ENCODE results near the gene EP400. TPM values are rescaled to one million over a fixed set of nuclear protein-coding genes. Genes with fewer than 3 reads are reported as not detected.
A peak's percentile ranks its signal among the peaks of the same experiment; 100 is the strongest.

EP400 gene
- polyA plus RNA-seq, 12 donors: 18.0 to 45.3 (median 21.8) TPM; not detected in 1

DNA sequence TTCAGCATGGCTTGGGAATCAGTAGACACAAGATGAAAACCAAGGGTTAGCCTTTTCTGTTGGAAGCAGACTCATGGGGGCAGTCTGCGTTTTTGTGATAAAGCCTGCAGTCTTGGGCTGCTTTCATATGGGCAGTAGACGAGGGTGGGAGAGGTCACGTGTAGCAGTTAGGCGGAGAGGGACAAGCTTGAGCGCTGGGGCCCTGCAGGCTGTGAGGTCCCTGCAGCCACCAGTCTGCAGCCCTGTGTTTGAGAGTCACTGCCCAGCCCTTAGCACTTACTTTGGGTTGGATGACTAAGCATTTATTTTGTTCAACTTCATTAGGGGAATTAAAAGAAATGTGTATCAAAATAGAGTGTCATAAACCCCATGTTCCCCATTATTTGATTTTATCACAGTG lies 37.2 kb downstream of the EP400 start:
- DNase-seq: no peak

DNA sequence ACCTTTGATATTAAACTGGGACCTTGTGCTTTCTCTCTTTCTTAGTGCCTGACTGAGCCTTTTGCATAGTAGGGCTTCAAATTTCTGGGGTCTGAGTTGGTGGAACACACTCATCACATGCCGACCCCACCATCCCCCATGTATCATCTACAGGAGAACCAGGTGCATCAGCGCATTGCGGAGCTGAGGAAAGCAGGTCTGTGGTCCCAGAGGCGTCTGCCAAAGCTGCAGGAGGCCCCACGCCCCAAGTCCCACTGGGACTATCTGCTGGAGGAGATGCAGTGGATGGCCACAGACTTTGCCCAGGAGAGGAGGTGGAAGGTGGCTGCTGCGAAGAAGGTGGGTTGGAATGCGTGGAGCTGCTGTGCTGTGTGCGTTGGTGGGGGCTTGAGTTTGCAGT lies 37.8 kb downstream of the EP400 start:
- no peak for DNase-seq

DNA sequence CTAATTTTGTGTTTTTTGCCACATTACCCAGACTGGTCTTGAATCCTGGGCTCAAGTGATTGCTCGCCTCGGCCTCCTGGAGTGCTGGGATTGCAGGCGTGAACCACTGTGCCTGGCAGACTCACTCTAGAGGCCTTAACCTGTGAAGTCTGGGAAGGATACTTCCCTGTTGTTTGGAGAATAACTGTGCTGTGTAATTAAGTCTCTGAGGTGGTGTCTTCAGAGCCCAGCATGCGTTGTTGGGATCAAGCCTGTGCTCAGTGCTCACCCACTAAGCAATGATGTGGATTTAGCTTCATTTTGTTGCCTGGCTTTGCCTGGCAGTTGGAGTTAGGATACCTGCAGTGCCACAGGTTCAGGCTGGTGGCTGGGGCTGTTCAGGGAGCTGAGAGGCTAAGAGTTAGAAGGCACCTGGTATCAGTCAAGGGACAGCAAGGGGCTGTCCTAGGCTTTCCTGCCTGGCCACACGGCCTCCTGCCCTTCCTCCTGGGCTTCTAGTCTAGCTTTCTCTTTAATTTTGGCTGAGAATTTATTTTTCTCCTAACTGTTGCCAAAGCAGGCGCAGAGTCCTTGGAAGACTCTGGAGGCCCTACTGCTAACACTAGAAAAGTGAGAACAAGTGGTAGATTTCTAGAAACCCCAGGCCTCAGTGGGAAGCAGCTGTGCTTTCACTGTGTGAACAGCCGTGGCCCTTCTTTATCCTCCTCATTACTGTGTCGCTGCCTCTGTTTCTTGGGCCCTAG lies 38.5 kb downstream of the EP400 start:
- peak; percentile 25 for DNase-seq

DNA sequence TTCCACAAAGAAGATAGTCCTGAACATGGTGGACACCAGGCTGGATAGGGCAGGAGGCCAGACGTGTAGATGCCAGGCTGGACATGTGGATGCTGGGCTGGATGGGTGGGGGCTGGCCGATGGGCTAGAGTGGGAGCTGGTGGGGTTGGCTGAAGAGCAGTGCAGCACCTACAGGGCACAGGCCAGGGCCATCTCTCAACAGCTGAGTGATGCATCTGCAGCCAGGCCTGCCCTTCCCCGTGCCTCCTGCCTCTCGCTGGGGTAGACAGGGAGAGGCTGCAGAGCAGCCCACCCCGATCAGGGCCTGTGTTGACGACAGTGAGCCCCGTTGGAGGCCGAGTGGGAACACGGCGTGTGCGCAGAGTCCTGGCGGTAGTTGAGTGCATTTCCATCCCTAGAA lies 39.3 kb downstream of the EP400 start:
- DNase-seq: no peak

DNA sequence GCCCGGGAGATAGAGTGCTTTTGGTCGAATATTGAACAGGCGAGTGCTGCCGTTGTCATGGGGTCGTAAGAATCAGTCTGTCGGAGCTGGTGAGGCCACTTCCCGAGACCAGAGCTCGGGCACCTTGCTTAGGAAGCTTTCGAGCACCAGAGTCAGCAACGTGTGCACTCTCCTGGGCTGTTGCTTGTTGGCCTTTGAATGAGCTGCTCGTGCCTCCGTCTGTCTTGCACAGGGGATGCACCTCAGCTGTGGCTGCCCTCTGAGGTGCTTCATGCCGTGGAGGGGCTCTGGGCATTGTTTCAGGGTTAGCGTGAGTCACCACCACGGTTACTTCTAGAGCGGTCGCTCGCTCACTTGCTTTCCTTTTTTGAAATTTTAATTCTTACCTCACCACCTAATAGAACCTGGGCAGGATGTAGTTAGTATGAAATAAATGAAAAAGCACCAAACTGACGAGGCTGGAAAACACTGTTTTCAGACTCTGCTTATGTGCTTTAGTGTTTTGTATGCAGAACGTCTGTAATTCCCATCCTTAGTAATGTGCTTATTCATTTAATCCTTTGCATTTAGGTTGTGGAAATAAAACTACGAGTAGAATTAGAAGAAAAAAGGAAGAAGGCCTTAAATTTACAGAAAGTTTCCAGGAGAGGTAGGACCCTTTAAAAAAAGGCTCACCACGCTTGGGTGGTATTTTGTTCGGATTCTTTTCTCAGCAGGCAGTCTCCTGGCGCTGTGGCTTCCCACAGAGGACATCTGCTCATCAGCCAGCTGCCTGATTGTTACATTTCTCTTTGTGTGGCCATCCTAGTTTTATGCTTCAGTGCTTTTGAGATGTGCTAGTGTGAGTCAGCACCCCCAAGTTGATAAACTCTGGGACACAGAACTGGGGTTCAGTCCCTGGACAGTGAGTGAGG lies 40.6 kb downstream of the EP400 start:
- no peak for DNase-seq

DNA sequence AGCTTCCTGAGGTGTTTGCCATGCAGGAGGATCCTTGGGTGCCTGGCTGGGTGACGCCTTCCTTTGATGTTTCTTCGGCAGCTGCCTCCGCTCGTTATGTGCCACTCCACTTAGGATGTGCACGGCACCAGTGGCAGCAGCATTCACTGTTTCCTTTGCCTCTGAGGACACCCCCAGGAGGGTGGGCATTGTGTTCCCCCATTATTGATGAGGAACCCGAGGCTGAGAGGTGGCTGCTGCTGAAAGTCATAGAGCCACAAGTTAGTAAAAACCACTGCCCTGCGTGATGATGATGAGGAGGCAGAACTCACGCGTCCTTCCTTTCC lies 41.2 kb downstream of the EP400 start:
- DNase-seq: no peak

DNA sequence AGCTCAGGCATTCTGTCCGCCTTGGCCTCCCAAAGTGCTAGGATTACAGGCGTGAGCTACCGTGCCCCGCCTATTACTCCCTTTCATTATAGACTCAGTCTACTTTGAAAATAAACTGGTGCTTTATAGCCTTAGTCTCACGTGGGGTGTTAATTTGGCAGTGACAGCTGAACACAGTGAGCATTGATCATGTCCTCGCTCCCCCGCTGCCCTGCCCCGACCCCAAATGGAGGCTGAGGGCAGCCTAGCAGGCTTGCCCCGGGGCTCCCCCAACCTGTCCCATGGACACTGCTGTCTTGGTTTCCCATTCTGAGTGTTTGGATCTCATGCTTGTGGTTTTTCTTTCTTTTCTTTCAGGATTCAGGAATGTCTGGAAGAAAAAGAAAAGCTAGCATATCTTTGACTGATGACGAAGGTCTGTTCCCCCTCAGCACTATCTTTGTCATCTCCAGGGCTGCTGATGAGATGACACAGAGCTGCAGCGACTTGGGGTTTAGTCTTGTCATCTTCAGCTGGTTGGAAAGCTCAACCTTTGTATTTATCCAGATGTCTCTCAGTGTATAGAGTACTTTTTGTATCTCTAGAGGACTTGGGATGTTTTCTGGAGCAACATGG lies 42.2 kb downstream of the EP400 start:
- DNase-seq: no peak

DNA sequence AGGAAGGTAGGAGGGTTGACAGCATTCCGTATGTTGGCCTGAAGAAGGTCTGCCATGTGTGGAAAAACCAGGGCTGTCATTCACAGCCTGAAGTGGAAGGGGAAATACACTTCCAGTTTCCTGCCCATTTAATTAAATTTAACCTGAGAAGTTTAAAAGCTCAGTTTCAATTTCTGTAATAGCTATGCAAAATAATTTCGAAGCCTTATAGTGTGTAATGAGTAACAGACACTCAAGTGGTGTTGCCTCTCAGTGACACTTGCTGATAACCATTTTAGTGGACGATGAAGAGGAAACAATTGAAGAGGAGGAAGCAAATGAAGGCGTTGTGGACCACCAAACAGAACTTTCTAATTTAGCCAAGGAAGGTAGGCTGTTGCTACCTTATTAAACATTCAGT lies 44.8 kb downstream of the EP400 start:
- DNase-seq: no peak

DNA sequence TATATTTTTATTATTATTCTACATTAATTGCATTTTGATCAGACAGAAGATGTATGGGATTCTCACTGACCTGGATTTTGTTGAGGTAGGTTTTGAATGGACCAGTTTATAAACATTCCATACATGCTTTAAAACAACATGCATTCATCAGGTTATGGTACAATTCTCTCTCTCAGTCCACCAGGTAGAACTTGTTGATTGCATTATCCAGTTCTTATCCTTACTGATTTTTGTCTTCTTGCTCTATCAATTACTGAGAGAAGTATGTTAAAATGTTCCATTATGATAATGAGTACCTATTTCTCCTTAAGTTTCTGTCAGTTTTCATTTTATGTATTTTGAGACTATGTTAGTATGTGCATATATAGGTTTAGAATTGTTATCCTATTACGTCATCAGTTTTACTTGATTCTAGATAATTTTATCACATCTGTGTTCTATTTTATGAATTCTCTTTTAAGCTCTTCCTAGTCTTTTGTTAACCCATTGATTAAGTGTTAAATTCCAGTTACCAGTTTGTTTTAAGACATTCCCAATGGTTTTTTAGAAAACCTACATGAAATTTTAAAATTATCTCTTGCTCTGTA lies 50.6 kb downstream of the EP400 start:
- DNase-seq: no peak

DNA sequence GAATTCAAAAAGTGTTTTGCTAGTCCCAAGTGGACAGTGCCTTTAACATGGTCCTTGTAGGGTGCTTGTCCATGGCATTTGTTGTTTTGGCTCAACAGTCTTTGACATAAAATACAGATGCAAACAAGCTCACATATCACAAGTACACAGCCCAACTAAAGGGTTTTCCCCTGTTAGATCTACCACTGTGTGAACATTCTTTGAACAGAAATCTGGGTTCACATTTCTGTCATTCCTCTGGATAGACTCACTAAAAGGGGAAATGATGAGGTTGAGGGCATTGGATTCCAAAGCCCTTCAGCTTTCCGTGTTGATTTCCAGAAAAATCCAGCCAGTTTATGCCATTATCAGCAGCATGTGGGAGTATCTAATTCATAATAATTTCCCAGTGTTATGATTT lies 54.1 kb downstream of the EP400 start:
- DNase-seq: no peak

DNA sequence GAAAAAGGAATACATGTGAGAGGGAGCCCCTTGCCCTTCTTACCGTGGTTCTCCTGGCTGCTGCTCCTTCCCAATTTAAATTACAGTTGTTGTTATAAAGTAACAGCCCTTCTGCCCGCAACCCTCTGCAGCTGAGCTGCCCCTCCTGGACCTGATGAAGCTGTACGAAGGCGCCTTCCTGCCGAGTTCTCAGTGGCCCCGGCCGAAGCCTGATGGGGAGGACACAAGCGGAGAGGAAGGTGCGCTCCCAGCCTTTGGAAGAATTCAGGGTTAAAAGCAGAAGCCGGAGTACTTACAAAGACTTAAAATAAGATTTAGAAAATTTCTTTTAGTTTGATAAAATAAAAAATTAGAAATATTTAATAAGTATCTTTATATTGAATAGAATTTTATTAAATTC lies 55.2 kb downstream of the EP400 start:
- no peak for DNase-seq

DNA sequence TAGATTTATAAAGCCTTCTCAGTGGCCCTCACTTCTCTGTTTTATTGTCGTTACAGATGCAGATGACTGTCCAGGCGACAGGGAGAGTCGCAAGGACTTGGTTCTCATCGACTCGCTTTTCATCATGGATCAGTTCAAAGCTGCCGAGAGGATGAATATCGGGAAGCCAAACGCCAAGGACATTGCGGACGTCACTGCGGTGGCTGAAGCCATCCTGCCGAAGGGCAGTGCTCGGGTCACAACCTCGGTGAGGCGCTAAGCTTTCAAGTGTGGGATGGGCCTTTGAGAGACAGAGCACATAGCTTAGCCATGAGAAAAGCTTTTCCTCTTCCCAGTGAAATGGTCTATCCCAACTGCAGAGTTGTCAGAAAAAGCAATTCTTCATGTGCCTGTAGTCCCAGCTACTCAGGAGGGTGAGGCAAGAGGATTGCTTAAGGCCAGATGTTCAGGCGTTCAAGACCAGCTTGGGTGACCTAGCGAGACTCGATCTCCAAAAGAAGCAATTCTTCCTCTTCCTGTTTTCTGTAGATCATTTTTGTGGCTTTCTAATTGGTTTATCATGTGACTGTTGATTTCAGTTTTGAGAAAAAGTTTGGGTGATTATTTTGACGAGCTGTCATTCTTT lies 56.4 kb downstream of the EP400 start:
- DNase-seq: no peak

DNA sequence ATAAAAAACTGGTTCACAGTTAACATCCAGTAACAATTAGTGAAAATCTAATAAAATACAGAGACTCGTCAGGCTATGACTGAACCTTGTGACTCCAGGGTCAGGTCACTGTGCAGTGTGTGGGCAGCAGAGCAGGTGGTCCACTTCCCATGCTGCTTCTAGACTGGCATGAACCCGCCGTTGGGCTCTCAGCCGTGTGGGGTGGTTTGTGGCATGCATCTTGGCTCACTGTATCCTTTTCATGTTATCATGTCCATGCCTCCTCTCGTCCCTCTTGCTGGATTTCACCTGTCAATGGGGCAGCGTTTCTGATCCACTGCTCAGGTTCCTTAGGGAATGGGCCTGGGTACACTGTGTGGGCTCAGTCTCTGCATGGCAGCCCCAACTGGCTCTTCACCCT lies 57.3 kb downstream of the EP400 start:
- DNase-seq: no peak

DNA sequence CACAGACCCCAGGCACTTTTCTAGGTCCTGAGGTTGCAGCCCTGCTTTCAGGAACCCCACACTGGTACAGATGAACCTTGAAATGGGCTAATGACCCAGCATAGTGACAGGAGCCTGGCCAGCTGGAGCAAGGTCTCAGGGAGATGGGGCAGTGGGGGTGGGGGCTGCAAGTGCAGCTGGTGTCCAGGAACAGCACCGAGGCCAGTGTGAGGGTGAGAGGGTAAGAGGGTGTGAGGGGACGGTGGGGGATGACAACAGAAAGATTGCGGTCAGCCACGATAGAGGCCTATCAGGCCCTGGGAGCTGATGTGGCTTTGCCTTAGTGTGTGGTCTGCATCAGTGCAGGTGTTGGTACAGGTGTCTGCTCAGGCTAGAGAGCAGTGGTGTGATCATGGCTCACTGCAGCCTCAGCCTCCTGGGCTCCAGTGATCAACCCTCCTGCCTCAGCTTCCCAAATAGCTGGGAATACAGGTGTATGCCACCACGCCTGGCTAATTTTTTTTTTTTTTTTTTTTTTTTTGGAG lies 59.7 kb downstream of the EP400 start:
- DNase-seq: no peak

DNA sequence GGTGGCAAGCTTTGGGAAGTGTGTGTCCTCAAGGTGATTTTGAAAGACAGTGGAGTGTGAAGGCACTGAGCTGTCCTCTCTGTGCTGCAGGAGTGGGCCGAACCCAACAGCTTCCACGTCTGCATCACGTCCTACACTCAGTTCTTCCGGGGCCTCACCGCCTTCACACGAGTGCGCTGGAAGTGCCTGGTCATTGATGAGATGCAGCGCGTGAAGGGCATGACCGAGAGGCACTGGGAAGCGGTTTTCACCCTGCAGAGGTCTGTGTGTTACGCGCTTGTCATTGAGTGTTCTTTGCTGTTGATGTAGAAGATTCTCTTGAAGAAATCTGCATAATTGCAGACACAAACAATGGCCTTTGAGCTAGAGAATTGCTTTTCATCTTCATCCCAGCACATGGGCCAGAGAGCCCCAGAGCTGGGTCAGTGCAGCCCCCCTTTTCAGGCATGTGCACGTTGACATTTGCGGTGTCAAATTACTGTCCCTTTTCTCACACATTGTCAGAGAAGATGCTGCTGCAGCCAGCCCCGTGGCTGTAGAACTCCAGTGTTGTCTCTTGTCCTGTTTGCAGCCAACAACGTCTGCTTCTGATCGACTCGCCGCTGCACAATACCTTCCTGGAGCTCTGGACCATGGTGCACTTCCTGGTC lies 63.3 kb downstream of the EP400 start:
- DNase-seq: no peak

DNA sequence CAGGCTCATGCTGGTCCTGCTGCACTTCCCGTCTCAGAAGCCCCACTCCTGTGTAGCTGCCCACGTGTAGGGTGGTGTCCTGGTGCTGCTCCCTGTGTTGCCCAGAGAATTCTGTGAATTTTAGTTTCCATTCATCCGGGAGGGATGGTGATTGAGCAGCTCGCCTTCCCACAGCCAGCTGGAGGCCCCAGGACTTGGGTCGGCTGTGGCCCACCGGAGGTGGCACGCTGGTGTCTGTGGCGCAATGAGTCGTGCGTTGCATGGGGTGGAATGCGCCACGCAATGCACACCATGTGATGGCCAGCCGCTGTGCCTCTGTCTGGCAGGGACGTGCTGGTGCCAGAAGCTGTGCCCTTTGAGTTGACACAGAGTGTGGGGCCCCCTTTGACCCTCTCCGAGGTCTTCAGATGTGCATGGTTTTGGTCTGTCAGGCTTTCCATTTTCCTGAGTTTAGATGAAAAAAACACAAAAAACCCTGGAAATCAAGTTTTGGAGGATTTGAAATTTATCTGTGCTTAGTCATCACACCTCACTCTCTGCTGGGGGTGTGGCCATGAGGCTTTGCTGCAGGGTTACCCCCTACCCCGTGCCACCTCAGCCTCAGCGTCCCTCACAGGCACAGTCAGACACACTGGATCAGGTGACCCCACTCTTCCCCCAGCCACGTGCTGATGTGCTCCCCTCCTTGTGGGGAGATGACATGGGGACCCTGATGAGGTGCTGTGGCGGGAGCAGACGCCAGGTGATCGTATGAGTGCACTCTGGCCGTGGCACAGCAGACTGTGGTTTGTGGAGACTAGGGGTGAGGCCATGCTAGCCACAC lies 64.6 kb downstream of the EP400 start:
- DNase-seq: no peak

DNA sequence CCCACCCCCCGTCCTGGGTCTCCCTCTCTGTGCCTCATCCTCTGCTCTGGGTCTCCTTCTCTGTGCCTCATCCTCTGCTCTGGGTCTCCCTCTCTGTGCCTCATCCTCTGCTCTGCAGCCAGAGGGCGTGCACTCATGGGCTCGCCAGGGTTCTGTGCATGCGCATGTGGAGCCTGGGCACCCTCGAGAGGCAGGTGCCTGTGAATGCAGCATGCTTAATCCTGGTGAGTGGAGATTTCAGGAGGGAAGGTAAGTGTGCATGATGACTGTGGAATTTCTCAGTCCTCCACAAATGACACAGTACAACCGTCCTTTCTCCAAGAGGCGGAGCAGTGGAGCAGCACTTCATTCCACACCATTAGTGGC lies 65.2 kb downstream of the EP400 start:
- DNase-seq: no peak

DNA sequence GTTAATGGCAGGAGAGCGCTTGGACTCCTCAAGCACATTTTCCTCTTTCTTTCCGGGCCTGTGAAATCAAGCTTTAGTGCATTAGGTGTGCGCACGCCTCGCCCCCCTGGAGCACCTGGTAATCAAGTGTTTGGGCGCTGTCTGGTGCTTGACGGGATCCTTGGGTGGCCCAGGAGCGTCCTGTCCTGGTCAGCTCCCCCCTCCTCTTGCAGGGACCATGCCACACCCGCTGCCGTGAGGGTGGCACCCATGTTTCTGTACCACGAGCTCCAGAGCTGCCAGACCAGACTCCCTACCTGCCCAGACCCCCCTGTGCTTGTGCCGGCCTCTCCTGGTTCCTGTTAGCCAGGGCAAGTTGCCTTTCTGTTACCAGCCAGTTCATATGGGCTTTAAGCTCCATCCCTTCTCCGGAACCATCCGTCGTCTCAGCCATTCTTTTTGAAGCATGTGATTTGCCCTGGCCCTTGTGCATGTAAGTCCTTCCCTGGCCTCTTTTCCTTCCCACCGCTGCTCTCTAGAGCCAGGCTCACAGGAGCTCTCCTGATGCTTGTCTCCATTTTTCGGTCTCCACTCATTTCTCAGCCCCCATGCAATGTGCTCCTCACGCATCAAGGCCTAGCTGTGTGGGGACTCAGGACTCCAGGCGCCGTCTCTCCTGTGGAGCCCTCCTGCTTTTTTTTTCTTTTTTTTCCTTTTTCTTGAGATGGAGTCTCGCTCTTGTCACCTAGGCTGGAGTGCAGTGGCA lies 66.1 kb downstream of the EP400 start:
- no peak for DNase-seq

DNA sequence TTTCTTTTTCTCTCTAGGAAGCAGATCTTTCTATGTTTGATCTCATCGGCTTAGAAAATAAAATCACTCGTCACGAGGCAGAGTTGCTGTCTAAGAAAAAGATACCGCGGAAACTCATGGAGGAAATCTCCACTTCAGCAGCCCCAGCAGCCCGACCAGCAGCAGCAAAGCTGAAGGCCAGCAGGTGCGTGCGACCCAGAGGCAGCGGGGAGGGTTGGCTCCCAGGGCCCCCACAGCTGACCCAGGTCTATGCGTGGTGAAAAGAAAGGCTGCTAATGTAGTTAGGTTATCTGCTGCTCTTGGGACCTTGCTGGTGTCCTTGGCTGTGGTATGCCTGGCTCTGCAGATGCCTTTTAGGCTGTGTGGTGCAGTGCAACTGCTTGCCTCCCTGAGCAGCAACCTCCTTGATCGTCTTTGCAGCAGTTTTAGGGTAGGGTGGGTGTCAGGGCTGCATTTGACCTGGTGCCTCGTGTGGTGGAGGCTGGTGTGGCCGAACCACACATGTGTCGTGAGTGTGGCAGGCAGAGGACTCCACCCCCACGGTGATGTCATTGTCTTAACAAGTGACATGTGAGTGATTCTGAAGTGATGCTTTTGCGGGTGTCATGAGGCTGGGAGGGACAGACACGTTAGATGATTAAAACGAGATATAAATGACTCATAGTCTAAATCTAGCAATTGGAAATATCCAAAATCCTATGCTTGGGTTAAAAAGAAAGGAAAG lies 68.6 kb downstream of the EP400 start:
- DNase-seq: no peak
